ENCODE results near the gene CPEB4. TPM values are rescaled to one million over a fixed set of nuclear protein-coding genes. Genes with fewer than 3 reads are reported as not detected.

The CPEB4 gene
- total and polyA plus RNA-seq, 2 of the 8 experiments (the other 6 are each of a cell fraction or from before 2014, with no cell fraction given) = 8.4 to 13.4 TPM

- no peak for TF ChIP-seq CHD7 (IDR thresholded peaks at IDR 0.05; ENCODE audit: insufficient replicate concordance, low read length)
- TF ChIP-seq USF2 (IDR thresholded peaks at IDR 0.05; ENCODE audit: low read length) = no peak
- no peak for TF ChIP-seq CHD1 (IDR thresholded peaks at IDR 0.05; ENCODE audit: low read depth, low read length)
- TF ChIP-seq POLR2AphosphoS5 (IDR thresholded peaks at IDR 0.05; ENCODE audit: low read depth, low read length) = no peak
- no peak for TF ChIP-seq TAF1 (IDR thresholded peaks at IDR 0.05; ENCODE audit: low read depth, low read length)
- TF ChIP-seq FOSL1 (IDR thresholded peaks at IDR 0.05; ENCODE audit: insufficient read depth, low read depth, low read length) = no peak
- TF ChIP-seq SAP30 (IDR thresholded peaks at IDR 0.05; ENCODE audit: insufficient read depth, insufficient replicate concordance, low read length) = no peak
- no peak for TF ChIP-seq CTCF (IDR thresholded peaks at IDR 0.05; ENCODE audit: control extremely low read depth in 1 of 3, insufficient read depth in 1 of 3, low read depth in 1 of 3, low read length in 3 of 3)
Measured at GRCh38 chr5:173944511-173944910, 56.4 kb downstream of the CPEB4 start (continued).

Data from H1 (cell line).